Measurements from ENCODE around the gene CDC42SE1.

Gene CDC42SE1

GRCh38 chr1:151070474-151071276, 11.3 kb upstream of the CDC42SE1 start, which contains the start of gene GABPB2:
Gene GABPB2 (plus strand): TSS chr1:151070761. CDS start chr1:151088190, 17,429 bp downstream.
- no peaks in the 10 kb centered on the region for H3K27me3 ChIP-seq (ENCODE audit: insufficient read depth, poor library complexity, severe bottlenecking)
- H3K4me3 ChIP-seq (replicated peaks; ENCODE audit: insufficient read depth, low read length), result peak within 1 kb of the TSS; percentile 71
- H3K27ac ChIP-seq (replicated peaks), result peak within 1 kb of the TSS; percentile 98
- DNase-seq (ENCODE audit: low read depth in 1 of 2, low spot score in 1 of 2), result peak; percentile 91 to 93
- TF ChIP-seq POLR2AphosphoS5 (IDR thresholded peaks at IDR 0.05; ENCODE audit: low read depth) (no peak; the same call in none of the 2 replicates), CTCF (IDR thresholded peaks at IDR 0.05; ENCODE audit: insufficient read depth, low read length) (peak; percentile 87), GABPA (IDR thresholded peaks at IDR 0.05; ENCODE audit: low read depth) (peak; percentile 56; the same call in 1 of the 2 replicates), SPI1 (IDR thresholded peaks at IDR 0.05; ENCODE audit: borderline replicate concordance, low read depth) (no peak), REST (IDR thresholded peaks at IDR 0.05; ENCODE audit: insufficient replicate concordance, low read depth) (peak; percentile 3)

- H3K27me3 ChIP-seq (ENCODE audit: insufficient read depth, poor library complexity, severe bottlenecking), result no peaks in the 10 kb centered on the region
- no peak overlapping the region for H3K27ac ChIP-seq (replicated peaks)
- DNase-seq (ENCODE audit: low read depth in 1 of 2, low spot score in 1 of 2), result no peak
- TF ChIP-seq REST (IDR thresholded peaks at IDR 0.05; ENCODE audit: insufficient replicate concordance, low read depth) (no peak), CTCF (IDR thresholded peaks at IDR 0.05; ENCODE audit: insufficient read depth, low read length) (no peak), POLR2AphosphoS5 (IDR thresholded peaks at IDR 0.05; ENCODE audit: low read depth) (no peak), SPI1 (IDR thresholded peaks at IDR 0.05; ENCODE audit: borderline replicate concordance, low read depth) (no peak), GABPA (IDR thresholded peaks at IDR 0.05; ENCODE audit: low read depth) (no peak)
- no peak overlapping the region for H3K4me3 ChIP-seq (replicated peaks; ENCODE audit: insufficient read depth, low read length)
Observed at GRCh38 chr1:151069103-151069486, 9.7 kb upstream of the CDC42SE1 start.

- no peak overlapping the region for H3K27ac ChIP-seq (replicated peaks)
- no peaks in the 10 kb centered on the region for H3K27me3 ChIP-seq (ENCODE audit: insufficient read depth, poor library complexity, severe bottlenecking)
- no peak for DNase-seq (ENCODE audit: low read depth in 1 of 2, low spot score in 1 of 2)
- no peak overlapping the region for H3K4me3 ChIP-seq (replicated peaks; ENCODE audit: insufficient read depth, low read length)
- TF ChIP-seq REST (IDR thresholded peaks at IDR 0.05; ENCODE audit: insufficient replicate concordance, low read depth), result no peak
- no peak for TF ChIP-seq GABPA (IDR thresholded peaks at IDR 0.05; ENCODE audit: low read depth)
- no peak for TF ChIP-seq CTCF (IDR thresholded peaks at IDR 0.05; ENCODE audit: insufficient read depth, low read length)
- TF ChIP-seq POLR2AphosphoS5 (IDR thresholded peaks at IDR 0.05; ENCODE audit: low read depth), result no peak
- no peak for TF ChIP-seq SPI1 (IDR thresholded peaks at IDR 0.05; ENCODE audit: borderline replicate concordance, low read depth)
Observed at GRCh38 chr1:151067185-151067584, 7.8 kb upstream of the CDC42SE1 start.
